ENCODE measurements around the gene BRF1.

BRF1 gene

GRCh38 chr14:105347587-105347968 is 46.8 kb upstream of the BRF1 start:
- Histone ChIP-seq H3K79me2 (peaks cover 9% of the 10 kb centered on the region), H3K4me3 (ENCODE audit: low read depth, low read length) (no peak overlapping the region), H3K27me3 (ENCODE audit: control insufficient read depth, insufficient read depth, low read length) (no peaks in the 10 kb centered on the region), H3K4me2 (ENCODE audit: low read length) (no peak overlapping the region), H2AFZ (no peak overlapping the region), H3K36me3 (ENCODE audit: control insufficient read depth, insufficient read depth, low read length) (no peaks in the 10 kb centered on the region), H3K9ac (no peak overlapping the region), H3K4me1 (peaks cover 3% of the 10 kb centered on the region), H3K27ac (no peak overlapping the region), H3K9me3 (ENCODE audit: control insufficient read depth, low read length) (no peaks in the 10 kb centered on the region)
- TF ChIP-seq CTCF (IDR thresholded peaks at IDR 0.05) = no peak

- no peak for TF ChIP-seq CTCF (IDR thresholded peaks at IDR 0.05)
- Histone ChIP-seq H2AFZ (no peak overlapping the region), H3K79me2 (peaks cover 9% of the 10 kb centered on the region), H3K4me3 (ENCODE audit: low read depth, low read length) (no peak overlapping the region), H3K27ac (no peak overlapping the region), H3K4me2 (ENCODE audit: low read length) (no peak overlapping the region), H3K27me3 (ENCODE audit: control insufficient read depth, insufficient read depth, low read length) (no peaks in the 10 kb centered on the region), H3K36me3 (ENCODE audit: control insufficient read depth, insufficient read depth, low read length) (no peaks in the 10 kb centered on the region), H3K9ac (no peak overlapping the region), H3K4me1 (peaks cover 2% of the 10 kb centered on the region), H3K9me3 (ENCODE audit: control insufficient read depth, low read length) (no peaks in the 10 kb centered on the region)
These were observed 46.2 kb upstream of the BRF1 start for GRCh38 chr14:105346876-105347586.

- H3K27me3 ChIP-seq (ENCODE audit: control insufficient read depth, insufficient read depth, low read length) = no peaks in the 10 kb centered on the region
- peaks cover 9% of the 10 kb centered on the region for H3K79me2 ChIP-seq
- TF ChIP-seq CTCF (IDR thresholded peaks at IDR 0.05) = no peak
- H3K4me2 ChIP-seq (ENCODE audit: low read length) = no peak overlapping the region
- H3K4me1 ChIP-seq = no peaks in the 10 kb centered on the region
- no peak overlapping the region for H3K27ac ChIP-seq
- H3K4me3 ChIP-seq (ENCODE audit: low read depth, low read length) = no peak overlapping the region
- no peaks in the 10 kb centered on the region for H3K9me3 ChIP-seq (ENCODE audit: control insufficient read depth, low read length)
- H3K9ac ChIP-seq = no peak overlapping the region
- H2AFZ ChIP-seq = no peak overlapping the region
- no peaks in the 10 kb centered on the region for H3K36me3 ChIP-seq (ENCODE audit: control insufficient read depth, insufficient read depth, low read length)
These were observed 45.4 kb upstream of the BRF1 start for GRCh38 chr14:105346200-105346533.

- no peaks in the 10 kb centered on the region for H3K9me3 ChIP-seq (ENCODE audit: control insufficient read depth, low read length)
- no peak overlapping the region for H3K9ac ChIP-seq
- no peak overlapping the region for H3K4me3 ChIP-seq (ENCODE audit: low read depth, low read length)
- no peaks in the 10 kb centered on the region for H3K36me3 ChIP-seq (ENCODE audit: control insufficient read depth, insufficient read depth, low read length)
- H3K27me3 ChIP-seq (ENCODE audit: control insufficient read depth, insufficient read depth, low read length) = no peaks in the 10 kb centered on the region
- no peak overlapping the region for H3K27ac ChIP-seq
- no peak for TF ChIP-seq CTCF (IDR thresholded peaks at IDR 0.05)
- H2AFZ ChIP-seq = no peak overlapping the region
- H3K4me2 ChIP-seq (ENCODE audit: low read length) = no peak overlapping the region
- H3K79me2 ChIP-seq = peaks cover 9% of the 10 kb centered on the region
- H3K4me1 ChIP-seq = peaks cover 5% of the 10 kb centered on the region
These were observed 42.4 kb upstream of the BRF1 start for GRCh38 chr14:105343194-105343593.

Measured in parathyroid adenoma (tissue), 2 donors.